ENCODE data around the gene ZHX3.

Gene ZHX3

DNA sequence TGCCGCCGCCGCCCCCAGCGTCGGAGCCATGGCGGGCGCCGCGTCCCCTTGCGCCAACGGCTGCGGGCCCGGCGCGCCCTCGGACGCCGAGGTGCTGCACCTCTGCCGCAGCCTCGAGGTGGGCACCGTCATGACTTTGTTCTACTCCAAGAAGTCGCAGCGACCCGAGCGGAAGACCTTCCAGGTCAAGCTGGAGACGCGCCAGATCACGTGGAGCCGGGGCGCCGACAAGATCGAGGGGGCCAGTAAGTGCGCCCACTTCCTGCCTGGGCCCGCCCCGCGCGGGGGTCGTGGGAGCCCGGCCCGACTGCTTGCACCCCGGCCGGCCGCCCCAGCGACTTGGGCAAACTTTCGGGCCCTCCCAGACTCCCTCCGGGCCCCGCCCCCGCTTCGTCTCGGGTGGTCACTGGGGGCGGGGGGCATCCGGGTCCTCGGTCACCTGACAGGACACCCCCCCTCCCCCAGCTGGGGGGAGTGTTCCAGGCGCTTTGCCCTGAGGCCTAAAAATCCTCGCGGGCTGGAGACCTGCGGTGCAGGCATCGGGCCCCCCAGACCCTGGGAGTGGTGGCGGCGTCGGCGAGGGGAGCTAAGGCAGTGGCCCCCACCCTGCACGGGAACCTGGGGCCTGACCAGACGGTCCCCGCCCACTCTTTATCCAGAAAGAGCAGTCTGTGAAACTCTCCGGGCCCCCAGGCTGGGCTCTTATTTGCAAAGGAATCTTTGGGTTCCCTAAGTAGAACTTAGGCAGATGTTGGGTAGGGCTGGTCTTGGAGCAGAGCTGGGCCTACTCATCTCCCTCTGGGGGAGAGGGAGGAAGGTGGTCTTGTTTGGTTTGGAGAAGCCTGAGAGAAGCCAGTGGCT is 179.7 kb downstream of the ZHX3 start:
- DNase-seq (ENCODE audit: low spot score) = peak; percentile 77
- TF ChIP-seq, protein P1, sequence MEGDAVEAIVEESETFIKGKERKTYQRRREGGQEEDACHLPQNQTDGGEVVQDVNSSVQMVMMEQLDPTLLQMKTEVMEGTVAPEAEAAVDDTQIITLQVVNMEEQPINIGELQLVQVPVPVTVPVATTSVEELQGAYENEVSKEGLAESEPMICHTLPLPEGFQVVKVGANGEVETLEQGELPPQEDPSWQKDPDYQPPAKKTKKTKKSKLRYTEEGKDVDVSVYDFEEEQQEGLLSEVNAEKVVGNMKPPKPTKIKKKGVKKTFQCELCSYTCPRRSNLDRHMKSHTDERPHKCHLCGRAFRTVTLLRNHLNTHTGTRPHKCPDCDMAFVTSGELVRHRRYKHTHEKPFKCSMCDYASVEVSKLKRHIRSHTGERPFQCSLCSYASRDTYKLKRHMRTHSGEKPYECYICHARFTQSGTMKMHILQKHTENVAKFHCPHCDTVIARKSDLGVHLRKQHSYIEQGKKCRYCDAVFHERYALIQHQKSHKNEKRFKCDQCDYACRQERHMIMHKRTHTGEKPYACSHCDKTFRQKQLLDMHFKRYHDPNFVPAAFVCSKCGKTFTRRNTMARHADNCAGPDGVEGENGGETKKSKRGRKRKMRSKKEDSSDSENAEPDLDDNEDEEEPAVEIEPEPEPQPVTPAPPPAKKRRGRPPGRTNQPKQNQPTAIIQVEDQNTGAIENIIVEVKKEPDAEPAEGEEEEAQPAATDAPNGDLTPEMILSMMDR (IDR thresholded peaks at IDR 0.05; ENCODE audit: extremely low read depth, missing control alignments) = no peak

DNA sequence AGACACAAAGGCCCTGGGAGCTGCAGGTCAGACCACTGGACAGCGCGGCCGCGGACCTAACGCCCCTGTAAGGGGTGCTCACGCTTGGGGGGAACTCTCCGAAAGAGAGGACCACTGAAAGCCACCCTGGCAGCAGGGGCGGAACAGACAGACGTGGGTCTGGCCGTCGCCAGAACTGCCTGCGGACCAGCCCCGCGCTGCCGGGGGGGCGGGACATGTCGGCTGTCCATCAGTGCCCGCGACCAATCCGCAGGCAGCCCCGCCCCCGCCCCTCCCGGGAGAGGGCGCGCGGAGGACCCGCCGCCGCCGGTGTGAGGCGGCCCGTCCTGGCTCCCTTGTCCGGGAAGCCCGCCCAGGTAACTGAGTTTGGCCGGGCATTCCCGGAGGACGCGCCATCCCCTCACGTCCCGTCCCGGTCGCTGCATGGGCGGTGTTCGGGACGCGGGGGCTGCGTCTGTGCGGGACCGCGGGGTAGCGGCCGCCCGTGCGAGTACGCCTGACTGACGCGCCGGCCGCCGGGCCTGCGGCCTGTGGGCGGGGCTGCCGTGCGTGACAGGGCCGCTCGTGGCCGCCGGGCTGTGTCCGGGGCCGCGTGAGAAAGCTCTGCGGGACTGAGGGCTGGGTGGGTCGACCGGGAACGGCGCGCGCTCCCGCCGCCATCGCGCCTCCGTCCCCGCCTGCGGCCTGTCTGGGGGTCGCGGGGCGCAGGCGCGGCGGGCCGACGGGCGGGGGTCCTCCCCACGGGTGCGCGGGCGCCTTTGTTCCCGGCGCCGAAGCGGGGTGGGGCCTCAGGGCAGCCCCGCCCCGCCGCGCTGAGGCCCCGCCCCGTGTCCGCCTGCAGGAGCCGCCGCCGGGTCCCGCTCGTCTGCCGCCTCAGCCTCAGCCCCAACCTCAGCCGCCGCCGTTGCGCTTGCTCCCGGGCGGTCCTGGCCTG is 180.6 kb downstream of the ZHX3 start, which contains the start of gene PLCG1:
TSS of gene PLCG1 (plus strand) at position 864 of the 934 bp plus-strand sequence. CDS start 99 bp downstream, outside the sequence.
- DNase-seq (ENCODE audit: low spot score) = peak; percentile 96
- TF ChIP-seq, protein P1 (IDR thresholded peaks at IDR 0.05; ENCODE audit: extremely low read depth, missing control alignments) = no peak

DNA sequence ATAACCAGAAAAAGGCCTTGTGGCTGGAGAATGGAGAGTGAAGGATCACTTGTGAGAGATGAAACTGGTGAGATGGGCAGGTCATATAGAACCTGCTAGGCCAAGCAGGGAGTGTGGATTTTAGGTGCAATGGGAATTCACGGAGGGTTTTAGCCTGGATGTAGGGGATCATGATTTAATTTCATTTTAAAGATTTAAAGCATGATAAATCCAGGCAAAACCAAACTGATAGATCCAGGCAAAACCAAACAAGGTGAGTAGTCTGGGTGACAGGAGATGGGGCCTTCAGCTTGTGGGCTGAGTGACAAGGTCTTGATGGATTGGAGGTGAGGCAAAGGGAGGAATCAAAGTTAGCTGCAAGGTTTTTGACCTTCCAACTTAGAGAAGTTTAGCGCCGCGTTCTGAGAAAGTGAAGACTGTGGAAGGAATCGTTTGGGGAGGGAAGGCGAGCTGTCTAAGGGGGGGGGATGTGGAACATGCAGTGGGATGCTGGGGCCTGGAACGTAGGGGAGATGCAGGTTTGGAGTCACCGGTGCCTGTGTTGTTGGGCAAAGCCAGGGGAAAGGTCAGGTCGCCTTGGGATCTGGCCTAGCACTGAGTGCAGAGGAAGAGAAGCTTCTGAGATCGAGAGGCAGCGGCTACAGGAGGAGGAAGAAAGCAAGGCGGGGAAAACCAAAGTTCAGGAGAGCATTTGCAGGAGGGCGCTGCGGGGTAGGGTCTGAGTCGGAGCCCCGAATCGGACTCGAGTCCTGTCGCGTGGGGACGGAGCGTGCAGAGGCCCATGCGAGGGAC is 181.4 kb downstream of the ZHX3 start:
- no peak for DNase-seq (ENCODE audit: low spot score)
- TF ChIP-seq, protein P1 (IDR thresholded peaks at IDR 0.05; ENCODE audit: extremely low read depth, missing control alignments) = no peak

DNA sequence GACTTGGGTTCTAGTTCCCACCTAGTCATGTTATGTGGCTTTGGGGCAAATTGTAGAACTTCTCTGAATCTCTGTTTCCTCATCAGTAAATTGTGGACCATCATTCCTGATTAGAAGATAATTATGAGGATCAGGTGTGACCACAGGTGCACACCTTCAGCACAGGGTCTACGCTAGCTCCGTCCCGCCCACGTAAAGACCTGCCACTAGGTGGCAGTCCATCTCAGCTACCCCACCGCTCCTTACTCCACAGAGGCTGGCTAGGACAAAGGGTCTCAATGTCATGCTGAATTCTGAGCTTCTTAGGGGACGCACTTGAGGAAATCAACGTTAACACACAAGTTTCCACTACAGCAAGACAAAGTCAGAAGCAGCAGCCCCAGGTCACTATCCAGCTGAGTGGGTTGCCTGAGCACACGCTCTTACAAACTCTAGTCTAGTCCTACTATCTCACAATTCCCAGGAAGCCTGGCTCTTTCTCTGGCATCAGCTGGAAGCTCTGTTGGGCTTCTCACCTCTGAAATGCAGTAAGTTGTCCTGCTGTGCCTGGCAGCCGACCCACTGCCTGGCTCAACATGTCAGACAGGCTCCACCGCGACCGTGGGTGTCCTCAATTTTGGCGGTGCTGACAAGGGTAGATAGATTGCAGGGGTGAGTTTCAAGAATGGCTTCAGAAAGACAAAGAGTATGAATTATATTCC is 182.2 kb downstream of the ZHX3 start:
- TF ChIP-seq, protein P1 (IDR thresholded peaks at IDR 0.05; ENCODE audit: extremely low read depth, missing control alignments) = peak; percentile 56
- peak; percentile 78 for DNase-seq (ENCODE audit: low spot score)

DNA sequence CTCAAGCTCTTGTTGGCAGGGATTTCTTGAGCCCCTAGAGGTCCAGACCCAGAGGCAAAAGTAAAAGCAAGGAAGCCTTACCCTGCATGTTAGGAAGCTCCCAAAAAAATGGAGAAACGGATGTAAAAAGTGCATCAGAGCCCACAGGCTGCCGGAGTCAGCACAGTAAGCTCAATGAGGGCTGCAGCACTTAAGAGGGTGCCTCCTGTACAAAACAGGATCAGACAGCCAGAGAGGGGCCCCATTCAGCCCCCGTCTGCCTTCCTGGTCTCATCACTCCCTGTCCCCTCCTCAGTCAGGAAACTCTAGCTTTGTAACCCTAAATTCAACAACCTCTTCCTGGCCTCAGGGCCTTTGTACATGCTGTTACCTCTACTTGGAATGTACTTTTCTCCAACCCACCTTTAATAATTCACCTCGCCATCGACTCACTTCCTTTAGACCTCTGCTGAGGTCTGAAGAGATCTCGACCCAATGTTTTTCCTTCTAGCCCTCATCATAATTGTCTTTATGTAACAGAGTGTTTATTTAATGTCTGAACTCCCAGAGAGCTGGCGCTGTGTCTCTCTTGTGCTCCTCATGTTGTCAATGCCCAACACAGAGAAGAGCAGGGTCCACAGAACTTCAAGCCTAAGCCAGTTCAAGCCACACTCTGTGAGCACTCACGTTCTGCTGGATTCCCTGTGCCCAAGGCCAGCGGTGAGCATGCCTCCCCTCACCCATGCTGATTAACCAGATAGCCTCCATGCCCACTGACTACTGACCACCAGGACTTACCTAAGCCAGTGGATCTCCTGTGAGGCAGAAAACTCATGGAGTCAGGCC is 183.0 kb downstream of the ZHX3 start:
- no peak for DNase-seq (ENCODE audit: low spot score)
- TF ChIP-seq, protein P1 (IDR thresholded peaks at IDR 0.05; ENCODE audit: extremely low read depth, missing control alignments) = no peak

Measured in GM20000 (cell line).